NCI-H510A treated with DMSO at 0.1 percent for 48 hours (cell line): ENCODE measurements around the gene PIK3CA.
"Not testable (repeated sequence)": the region's sequence is repeated elsewhere in the genome, so short reads cannot be mapped to it uniquely, and the experiment has no call there.

ENCODE experiments used
- DNase-seq: peaks from one replicate; lab custom pipeline; 2025; lab: John Stamatoyannopoulos, UW

PIK3CA gene

GRCh38 chr3:179264449-179264848 lies 116.3 kb downstream of the PIK3CA start:
- no peak for DNase-seq

DNA sequence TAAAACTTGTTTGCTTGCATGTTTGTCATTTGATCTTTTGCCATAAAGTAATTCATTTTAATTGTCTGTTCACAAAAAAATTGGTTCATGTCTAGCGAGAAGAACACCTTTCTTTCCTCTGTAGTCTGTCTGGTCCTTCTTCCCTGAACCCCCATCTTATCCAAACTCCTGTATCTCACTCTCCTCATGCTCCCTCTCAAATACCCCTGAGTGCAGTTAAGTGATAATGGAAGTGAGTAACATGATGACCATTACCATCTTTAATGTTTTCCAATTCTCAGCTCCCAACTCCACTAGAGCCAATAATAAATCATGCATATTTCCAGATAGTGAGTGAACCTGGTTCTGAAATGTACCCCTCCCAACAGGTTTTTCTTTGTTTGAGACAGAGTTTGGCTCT lies 116.9 kb downstream of the PIK3CA start:
- DNase-seq, result no peak

GRCh38 chr3:179265875-179266274 lies 117.7 kb downstream of the PIK3CA start:
- no peak for DNase-seq

- no peak for DNase-seq
Observed at GRCh38 chr3:179266701-179267211, 118.6 kb downstream of the PIK3CA start.

GRCh38 chr3:179268400-179269051 lies 120.4 kb downstream of the PIK3CA start:
- DNase-seq, result no peak

DNA sequence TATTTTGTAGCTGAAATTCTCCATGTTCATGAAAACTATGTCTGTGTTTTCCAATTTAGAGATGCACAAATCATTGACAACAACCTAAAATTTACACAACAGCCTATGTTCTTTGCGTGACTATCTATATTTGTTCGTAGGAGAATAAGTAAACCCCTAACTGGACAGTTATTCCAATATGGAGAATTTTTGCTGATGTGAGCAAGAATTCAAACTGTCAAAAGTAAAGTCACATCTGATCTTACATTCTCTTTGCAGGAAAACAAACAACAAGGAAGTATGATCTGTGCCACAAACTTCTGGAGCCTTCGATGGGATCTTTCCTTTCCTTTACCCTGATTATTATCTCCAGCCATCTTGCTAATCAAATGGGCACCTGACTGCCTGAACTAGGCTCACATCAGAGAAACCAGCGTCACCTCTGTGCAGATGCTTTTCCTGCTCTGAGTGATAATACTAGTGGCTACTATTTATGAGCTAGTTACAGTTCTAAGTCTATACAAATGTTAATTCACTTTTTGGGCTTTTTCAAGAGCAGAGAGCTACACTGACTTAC lies 121.1 kb downstream of the PIK3CA start:
- DNase-seq, result no peak

GRCh38 chr3:179272385-179272784 lies 124.2 kb downstream of the PIK3CA start:
- DNase-seq, result no peak

DNA sequence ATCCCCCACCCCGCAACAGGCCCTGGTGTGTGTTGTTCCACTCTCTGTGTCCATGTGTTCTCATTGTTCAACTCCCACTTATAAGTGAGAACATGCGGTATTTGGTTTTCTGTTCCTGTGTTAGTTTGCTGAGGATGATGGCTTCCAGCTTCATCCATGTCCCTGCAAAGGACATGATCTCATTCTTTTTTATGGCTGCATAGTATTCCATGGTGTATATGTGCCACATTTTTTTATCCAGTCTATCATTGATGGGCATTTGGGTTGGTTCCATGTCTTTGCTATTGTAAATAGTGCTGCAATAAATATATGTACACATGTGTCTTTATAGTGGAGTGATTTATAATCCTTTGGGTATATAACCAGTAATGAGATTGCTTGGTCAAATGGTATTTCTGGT lies 126.3 kb downstream of the PIK3CA start:
- DNase-seq, result not testable (repeated sequence)

- no peak for DNase-seq
Observed at GRCh38 chr3:179276001-179276400, 127.8 kb downstream of the PIK3CA start.

DNA sequence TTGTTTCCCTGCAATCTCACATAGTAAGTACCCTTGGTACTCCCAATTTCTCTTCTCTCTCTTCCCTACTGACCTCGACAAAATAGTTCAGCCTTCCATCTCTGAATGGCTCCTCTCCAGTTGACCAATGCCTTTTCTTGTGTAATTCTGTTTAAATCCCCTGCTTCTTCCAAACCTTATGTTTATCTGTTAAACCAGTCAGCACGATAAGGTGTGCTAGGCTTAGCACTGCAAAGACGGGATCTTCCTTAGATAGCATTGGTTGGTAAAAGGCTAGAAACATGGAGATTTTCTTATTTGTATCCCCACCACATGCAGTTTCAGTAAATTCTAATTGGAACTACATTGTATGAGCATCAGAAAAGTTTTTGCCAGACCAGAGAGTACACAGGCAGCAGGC lies 128.6 kb downstream of the PIK3CA start:
- no peak for DNase-seq

DNA sequence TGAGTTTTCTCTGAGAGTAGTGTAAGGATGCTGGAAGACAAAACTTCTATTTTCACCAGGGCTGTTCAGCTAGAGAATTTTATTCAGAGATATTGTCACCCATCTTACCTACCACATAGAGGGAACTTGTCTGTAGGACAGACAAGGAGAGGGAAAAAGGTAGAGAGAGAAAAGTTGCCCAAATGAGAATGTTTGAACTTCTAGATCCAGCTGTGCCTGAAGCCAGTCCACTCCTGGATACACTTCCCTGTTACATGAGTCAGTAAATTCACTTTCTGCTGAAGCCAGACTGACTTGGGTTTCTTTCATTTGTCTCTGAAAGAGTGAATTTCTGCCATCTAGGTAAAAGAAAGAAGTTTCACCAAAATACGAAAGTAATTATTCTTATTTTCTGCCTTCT lies 130.0 kb downstream of the PIK3CA start:
- DNase-seq, result no peak

GRCh38 chr3:179278932-179279693 lies 131.0 kb downstream of the PIK3CA start:
- no peak for DNase-seq

- DNase-seq, result no peak
Observed at GRCh38 chr3:179279837-179280236, 131.7 kb downstream of the PIK3CA start.

- DNase-seq, result no peak
Observed at GRCh38 chr3:179281825-179282224, 133.7 kb downstream of the PIK3CA start.

GRCh38 chr3:179286331-179286730 lies 138.2 kb downstream of the PIK3CA start:
- no peak for DNase-seq

DNA sequence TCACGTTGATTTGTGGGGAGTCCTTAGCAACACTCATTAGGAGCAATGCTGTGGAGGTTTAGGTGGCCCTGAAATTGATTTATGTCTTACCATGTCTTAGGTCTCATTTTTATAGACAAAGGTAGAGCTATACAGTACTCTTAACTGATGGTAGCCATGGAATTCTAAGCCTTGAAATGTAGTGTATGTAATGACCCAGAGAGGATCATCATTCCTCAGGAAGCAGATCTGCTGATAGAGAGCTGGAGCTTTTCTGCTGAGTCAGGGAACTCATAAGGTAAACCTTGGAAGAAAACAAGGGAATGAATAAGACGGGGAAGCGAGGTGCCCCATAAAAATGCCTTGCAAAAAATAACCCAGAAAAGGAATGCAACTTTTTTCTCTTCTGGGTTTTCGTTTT lies 140.7 kb downstream of the PIK3CA start:
- no peak for DNase-seq

DNA sequence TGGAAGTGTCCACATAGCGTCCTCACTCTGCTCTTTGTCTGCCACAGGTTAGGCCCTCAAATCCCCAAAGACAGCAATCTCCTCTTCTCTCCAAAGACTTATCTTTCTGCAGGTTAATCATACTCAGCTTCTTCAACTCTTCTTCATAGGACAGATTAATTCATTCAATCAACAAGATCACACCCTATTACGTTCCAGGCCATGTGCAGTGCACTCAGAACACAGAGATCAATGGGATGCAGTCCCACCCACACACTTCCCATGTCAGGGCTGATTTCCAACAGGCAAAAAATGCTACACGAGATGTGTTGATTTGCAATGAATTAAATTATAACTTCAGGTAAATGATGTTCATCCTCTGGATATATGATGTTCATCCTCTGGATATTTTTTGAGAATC lies 141.1 kb downstream of the PIK3CA start:
- no peak for DNase-seq
